ENCODE data around the gene NHERF2.

GRCh38 chr16:2076072-2076865 lies 49.6 kb downstream of the NHERF2 start:
- TF ChIP-seq TARDBP (IDR thresholded peaks at IDR 0.05) = no peak
- TF ChIP-seq L3MBTL2 (conservative IDR thresholded peaks at IDR 0.05) = no peak
- no peak for TF ChIP-seq FOXA1 (IDR thresholded peaks at IDR 0.05)
- no peak for TF ChIP-seq SUZ12 (IDR thresholded peaks at IDR 0.05)
- no peak for TF ChIP-seq HDGF (IDR thresholded peaks at IDR 0.05; ENCODE audit: borderline replicate concordance)
- TF ChIP-seq SP1 (IDR thresholded peaks at IDR 0.05) = no peak
- TF ChIP-seq BHLHE40 (IDR thresholded peaks at IDR 0.05; ENCODE audit: borderline replicate concordance) = no peak
- TF ChIP-seq ARNT (IDR thresholded peaks at IDR 0.05) = no peak
- no peak for TF ChIP-seq FOXK2 (IDR thresholded peaks at IDR 0.05)
